Measurements from ENCODE around the gene PAK2. TPM values are rescaled to one million over a fixed set of nuclear protein-coding genes. Genes with fewer than 3 reads are reported as not detected.

PAK2 gene
- total and polyA plus RNA-seq, 8 donors: 7.5 to 36.2 (median 18.5) TPM

DNA sequence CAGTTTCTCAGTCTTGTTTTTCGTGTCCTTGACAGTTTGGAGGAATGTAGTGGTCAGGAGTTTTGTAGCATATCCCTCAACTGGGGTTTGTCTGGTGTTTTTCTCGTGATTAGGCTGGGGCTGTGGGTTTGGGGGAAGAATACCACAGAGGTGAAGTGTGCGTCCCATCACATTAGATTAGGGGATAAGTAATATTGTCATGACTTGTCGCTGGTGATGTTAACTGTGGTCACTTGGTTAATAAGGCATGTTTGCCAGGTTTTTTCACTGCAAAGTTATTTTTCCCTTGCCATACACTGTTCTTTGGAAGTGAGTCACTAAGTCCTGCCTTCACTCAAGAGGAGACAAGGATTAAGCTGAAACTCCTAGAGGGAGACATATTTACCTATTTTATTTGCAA is 39.1 kb downstream of the PAK2 start:
- WGBS, 2 donors: 78 to 86% methylated on average over 4 of the region's 4 CpGs
- H3K36me3 ChIP-seq: no peaks in the 10 kb centered on the region
- H3K9me3 ChIP-seq: no peaks in the 10 kb centered on the region
- no peaks in the 10 kb centered on the region for H3K27me3 ChIP-seq
- no peak for ATAC-seq
- TF ChIP-seq, protein P1, sequence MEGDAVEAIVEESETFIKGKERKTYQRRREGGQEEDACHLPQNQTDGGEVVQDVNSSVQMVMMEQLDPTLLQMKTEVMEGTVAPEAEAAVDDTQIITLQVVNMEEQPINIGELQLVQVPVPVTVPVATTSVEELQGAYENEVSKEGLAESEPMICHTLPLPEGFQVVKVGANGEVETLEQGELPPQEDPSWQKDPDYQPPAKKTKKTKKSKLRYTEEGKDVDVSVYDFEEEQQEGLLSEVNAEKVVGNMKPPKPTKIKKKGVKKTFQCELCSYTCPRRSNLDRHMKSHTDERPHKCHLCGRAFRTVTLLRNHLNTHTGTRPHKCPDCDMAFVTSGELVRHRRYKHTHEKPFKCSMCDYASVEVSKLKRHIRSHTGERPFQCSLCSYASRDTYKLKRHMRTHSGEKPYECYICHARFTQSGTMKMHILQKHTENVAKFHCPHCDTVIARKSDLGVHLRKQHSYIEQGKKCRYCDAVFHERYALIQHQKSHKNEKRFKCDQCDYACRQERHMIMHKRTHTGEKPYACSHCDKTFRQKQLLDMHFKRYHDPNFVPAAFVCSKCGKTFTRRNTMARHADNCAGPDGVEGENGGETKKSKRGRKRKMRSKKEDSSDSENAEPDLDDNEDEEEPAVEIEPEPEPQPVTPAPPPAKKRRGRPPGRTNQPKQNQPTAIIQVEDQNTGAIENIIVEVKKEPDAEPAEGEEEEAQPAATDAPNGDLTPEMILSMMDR (IDR thresholded peaks at IDR 0.05): no peak
- no peak for FAIRE-seq
- DNase-seq: no peak
- no peaks in the 10 kb centered on the region for H3K4me1 ChIP-seq
- H3K27ac ChIP-seq: no peak overlapping the region
- H3K4me3 ChIP-seq: no peak overlapping the region
- intact Hi-C loops (cut with DNase I): no loop called here

DNA sequence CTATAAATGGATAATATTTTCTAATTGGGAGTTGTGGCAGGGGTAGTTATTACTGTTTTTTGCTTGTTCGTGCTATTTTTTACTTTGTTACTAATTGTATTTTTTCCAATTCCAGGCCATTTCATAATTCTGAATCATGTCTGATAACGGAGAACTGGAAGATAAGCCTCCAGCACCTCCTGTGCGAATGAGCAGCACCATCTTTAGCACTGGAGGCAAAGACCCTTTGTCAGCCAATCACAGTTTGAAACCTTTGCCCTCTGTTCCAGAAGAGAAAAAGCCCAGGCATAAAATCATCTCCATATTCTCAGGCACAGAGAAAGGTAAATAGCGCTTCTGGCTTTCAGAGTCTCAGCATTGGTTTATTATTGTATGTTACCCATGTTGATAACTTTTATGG is 42.9 kb downstream of the PAK2 start:
- no peaks in the 10 kb centered on the region for H3K27me3 ChIP-seq
- no peak for FAIRE-seq
- H3K9me3 ChIP-seq: no peaks in the 10 kb centered on the region
- intact Hi-C loops (cut with DNase I): no loop called here
- TF ChIP-seq, protein P1 (IDR thresholded peaks at IDR 0.05): no peak
- H3K4me3 ChIP-seq: no peak overlapping the region
- ATAC-seq: no peak
- no peak overlapping the region for H3K27ac ChIP-seq
- H3K36me3 ChIP-seq: no peaks in the 10 kb centered on the region
- H3K4me1 ChIP-seq: no peaks in the 10 kb centered on the region
- WGBS, 2 donors: 84 to 93% methylated on average over 4 of the region's 4 CpGs
- no peak for DNase-seq

DNA sequence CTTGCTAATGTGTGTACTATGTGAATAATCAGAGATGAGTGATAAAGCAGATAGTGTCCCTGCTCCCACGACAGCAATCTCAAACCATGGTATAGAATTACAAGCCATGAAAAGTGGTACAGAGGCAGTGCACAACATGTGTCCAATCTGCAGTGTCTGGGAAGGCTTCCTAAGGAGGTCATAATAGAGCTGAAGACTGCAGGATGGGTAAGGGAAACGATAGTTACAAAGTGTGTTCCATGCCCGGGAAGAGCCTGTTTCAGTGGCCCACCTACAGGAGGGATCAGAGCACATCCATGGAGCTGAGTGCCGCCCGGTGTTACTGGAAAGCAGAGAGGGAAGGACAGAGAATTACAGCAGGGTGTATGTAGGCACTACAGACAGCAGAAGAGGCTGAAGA is 48.9 kb downstream of the PAK2 start:
- H3K9me3 ChIP-seq: no peaks in the 10 kb centered on the region
- no peak overlapping the region for H3K4me3 ChIP-seq
- no peaks in the 10 kb centered on the region for H3K36me3 ChIP-seq
- no peak overlapping the region for H3K27ac ChIP-seq
- TF ChIP-seq, protein P1 (IDR thresholded peaks at IDR 0.05): no peak
- intact Hi-C loops (cut with DNase I): no loop called here
- DNase-seq: no peak
- no peaks in the 10 kb centered on the region for H3K27me3 ChIP-seq
- ATAC-seq: no peak
- H3K4me1 ChIP-seq: peaks cover 0 to 9% (median 0%) of the 10 kb centered on the region in 3 donors
- WGBS, 2 donors: 73 to 77% methylated on average over 5 of the region's 5 CpGs
- FAIRE-seq: no peak

DNA sequence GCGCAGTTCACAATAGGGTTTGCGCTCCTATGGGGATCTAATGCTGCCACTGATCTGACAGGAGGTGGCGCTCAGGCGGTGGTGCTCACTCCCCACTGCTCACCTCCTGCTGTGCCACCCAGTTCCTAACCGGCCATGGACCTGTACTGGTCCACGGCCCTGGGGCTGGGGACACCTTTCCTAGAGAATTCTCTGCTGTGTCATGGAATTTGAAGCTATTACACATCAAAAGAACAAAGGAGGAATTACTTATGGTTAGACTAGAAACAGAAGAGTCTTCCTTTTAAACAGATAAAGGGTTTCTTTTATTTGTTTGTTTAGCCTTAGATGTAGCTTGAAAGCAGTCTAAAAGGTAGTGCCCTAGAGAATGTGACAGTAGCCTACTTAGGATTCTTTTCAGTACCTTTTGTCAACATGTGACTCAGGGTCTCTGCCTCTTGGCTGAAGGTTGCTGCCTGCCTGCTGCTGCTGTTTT is 50.3 kb downstream of the PAK2 start:
- Histone ChIP-seq H3K4me1 (peaks cover 0 to 9% (median 0%) of the 10 kb centered on the region in 3 donors), H3K27me3 (no peaks in the 10 kb centered on the region), H3K36me3 (no peaks in the 10 kb centered on the region), H3K4me3 (no peak overlapping the region), H3K27ac (no peak overlapping the region), H3K9me3 (no peaks in the 10 kb centered on the region)
- DNase-seq (no peak), FAIRE-seq (no peak), ATAC-seq (no peak)
- intact Hi-C loops (cut with DNase I): no loop called here
- WGBS, 2 donors: 98 to 99% methylated on average over 6 of the region's 6 CpGs
- TF ChIP-seq, protein P1 (IDR thresholded peaks at IDR 0.05): no peak

DNA sequence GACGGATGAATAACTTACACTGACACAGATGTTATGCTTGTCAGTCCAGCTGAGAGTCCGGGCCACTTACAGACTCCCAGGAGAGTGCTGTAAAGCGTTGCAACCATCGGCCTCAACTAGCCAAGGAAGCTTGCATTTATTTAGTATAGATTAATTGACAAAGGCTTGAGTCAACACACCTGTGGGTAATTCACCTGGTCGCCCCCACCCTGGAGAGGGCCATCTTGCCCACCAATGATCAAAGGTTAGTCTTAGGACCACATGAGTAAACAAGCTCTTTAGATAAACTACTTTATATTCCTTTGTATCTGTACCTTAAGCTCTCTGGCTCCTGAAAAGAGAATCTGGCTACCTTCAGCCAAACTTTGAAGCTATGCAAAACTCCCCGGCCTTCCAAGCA is 51.0 kb downstream of the PAK2 start:
- Histone ChIP-seq H3K9me3 (no peaks in the 10 kb centered on the region), H3K4me3 (no peak overlapping the region), H3K4me1 (peaks cover 0 to 9% (median 0%) of the 10 kb centered on the region in 3 donors), H3K36me3 (no peaks in the 10 kb centered on the region), H3K27me3 (no peaks in the 10 kb centered on the region), H3K27ac (no peak overlapping the region)
- intact Hi-C loops (cut with DNase I): no loop called here
- WGBS, 2 donors: 97 to 98% methylated on average over 6 of the region's 6 CpGs
- FAIRE-seq (no peak), ATAC-seq (no peak), DNase-seq (no peak)
- TF ChIP-seq, protein P1 (IDR thresholded peaks at IDR 0.05): no peak

All from pancreas (tissue), 10 donors.